OCI-LY1 (cell line): ENCODE measurements around the gene ATP8A2.

Experiments
- CTCF ChIP-seq: fragments of 200-600 bp; sonication (generic), shearing (Covaris generic); IDR thresholded peaks from 2 replicates; pipeline ENCODE4 v1.5.1; 2017; ENCODE audit warnings: mild to moderate bottlenecking, antibody characterized with exemption, low read length, moderate library complexity, mixed read lengths
- EZH2 ChIP-seq: fragments of 200-600 bp; sonication (generic), shearing (Covaris generic); IDR thresholded peaks from 2 replicates; pipeline ENCODE4 v1.8.0; 2017; ENCODE audit warnings: borderline replicate concordance, mixed run types, mild to moderate bottlenecking, antibody characterized with exemption, low read length, moderate library complexity, mixed read lengths

- no peak for TF ChIP-seq CTCF
- no peak for TF ChIP-seq EZH2
These were observed 17.4 kb upstream of the ATP8A2 start for GRCh38 chr13:25354377-25354776.
